Neural progenitor cell (in vitro differentiated cells): ENCODE data around the gene SLC25A13.

Source experiments
- CTCF ChIP-seq: fragments of 200-600 bp; sonication (generic); IDR thresholded peaks from 2 replicates; pipeline ENCODE4 v1.5.1; 2017; ENCODE audit warnings: antibody characterized with exemption, mild to moderate bottlenecking
- EZH2 ChIP-seq: fragments of 200-600 bp; sonication (generic); IDR thresholded peaks from 2 replicates; pipeline ENCODE4 v1.6.1; 2017; ENCODE audit warnings: antibody characterized with exemption, mild to moderate bottlenecking, moderate library complexity

GRCh38 chr7:96303105-96303685, 18.7 kb downstream of the SLC25A13 start:
- TF ChIP-seq EZH2 = no peak
- TF ChIP-seq CTCF = no peak
